Psoas muscle (tissue), 8 donors: Measurements from ENCODE around the gene MGST3. TPM values are rescaled to one million over a fixed set of nuclear protein-coding genes. Genes with fewer than 3 reads are reported as not detected.
"Not testable (repeated sequence)": the region's sequence is repeated elsewhere in the genome, so short reads cannot be mapped to it uniquely, and the experiment has no call there.

Experiments
- ATAC-seq, 4 donors: fragments of 200-7000 bp; cut with Tn5 transposase; one replicate each; pipeline ENCODE4 v1.9.1; 2020; ENCODE audit warnings: moderate library complexity in 3 of 4, mild to moderate bottlenecking in 2 of 4
- DNase-seq, 2 donors: peaks; one replicate each; pipeline ENCODE4 v3.0.0-alpha.2; 2020
- H3K27ac ChIP-seq: fragments of 200-600 bp; one replicate; pipeline ENCODE4 v1.8.0; 2022
- H3K27me3 ChIP-seq, 3 donors: fragments of 200-600 bp in 1 of 3; one replicate each; pipeline versions ENCODE4 v1.6.1 to v1.8.0; 2013 to 2022; ENCODE audit warnings: low read length in 2 of 3, mild to moderate bottlenecking in 2 of 3, moderate library complexity in 1 of 3; ENCODE audit not compliant: insufficient read depth in 3 of 3
- H3K36me3 ChIP-seq, 2 donors: fragments of 200-600 bp in 1 of 2; one replicate each; pipeline versions ENCODE4 v1.6.1 to v1.8.0; 2013 to 2022; ENCODE audit warnings: low read depth in 1 of 2, mild to moderate bottlenecking in 1 of 2, moderate library complexity in 1 of 2; ENCODE audit not compliant: insufficient read depth in 1 of 2
- H3K4me1 ChIP-seq: fragments of 200-600 bp; one replicate; pipeline ENCODE4 v1.8.0; 2022
- H3K4me3 ChIP-seq: fragments of 200-600 bp; one replicate; pipeline ENCODE4 v1.8.0; 2022; ENCODE audit warnings: mild to moderate bottlenecking
- H3K9me3 ChIP-seq: fragments of 200-600 bp; one replicate; pipeline ENCODE4 v1.8.0; 2022
- WGBS, 3 donors: extraction: QIAGEN DNeasy Blood & Tissue Kit; methylation state at CpG; one replicate each; pipeline versions ENCODE4 v1.1.6 to v1.1.7; 2013; 5-methylcytosine and 5-hydroxymethylcytosine counted together
- intact Hi-C, 2 donors: fragments of 100-400 bp; cut with DNase I; formaldehyde crosslinking; loops; one replicate each; pipeline versions ENCODE4 v1.11.0 to v1.14.2; 2022
- polyA plus RNA-seq, 3 donors: library from polyadenylated mRNA; stranded (reverse); fragments of 200-250 nt; gene quantifications; one replicate each; pipeline ENCODE4 v1.2.3, GENCODE V29; 2013
- total RNA-seq, 4 donors: library from RNA; stranded (reverse); fragmentation: NEBNext Ultra II Directional in 2 of 4; extraction: Animal tissue kit (Norgen Biotek cat#: 25700) in 2 of 4; gene quantifications; one replicate each; pipeline versions ENCODE4 v1.2.1 to v1.2.4, GENCODE V29; 2021 to 2023
- TF ChIP-seq, protein P1 (sequence below): fragments of 200-600 bp; IDR thresholded peaks from one replicate; pipeline ENCODE4 v1.8.0; 2022; ENCODE audit warnings: antibody characterized with exemption
- donor health status: healthy with polysubstance abuse.
- donor health status: DM: no; HTN: no; CAD: no; lungs with moderate emphysema.
- donor health status: Bipolar disorder and iron deficiency.
- donor health status: healthy.
- donor health status: DM: yes; HTN: yes; CAD: no.
- donor health status: DM: no; HTN: no; CAD: no.
- donor health status: DM: no; HTN: no; CAD: no.
- donor health status: DM: yes; HTN: yes; CAD: no.

Gene MGST3
- total and polyA plus RNA-seq, 7 donors = 177 to 329 (median 233) TPM

DNA sequence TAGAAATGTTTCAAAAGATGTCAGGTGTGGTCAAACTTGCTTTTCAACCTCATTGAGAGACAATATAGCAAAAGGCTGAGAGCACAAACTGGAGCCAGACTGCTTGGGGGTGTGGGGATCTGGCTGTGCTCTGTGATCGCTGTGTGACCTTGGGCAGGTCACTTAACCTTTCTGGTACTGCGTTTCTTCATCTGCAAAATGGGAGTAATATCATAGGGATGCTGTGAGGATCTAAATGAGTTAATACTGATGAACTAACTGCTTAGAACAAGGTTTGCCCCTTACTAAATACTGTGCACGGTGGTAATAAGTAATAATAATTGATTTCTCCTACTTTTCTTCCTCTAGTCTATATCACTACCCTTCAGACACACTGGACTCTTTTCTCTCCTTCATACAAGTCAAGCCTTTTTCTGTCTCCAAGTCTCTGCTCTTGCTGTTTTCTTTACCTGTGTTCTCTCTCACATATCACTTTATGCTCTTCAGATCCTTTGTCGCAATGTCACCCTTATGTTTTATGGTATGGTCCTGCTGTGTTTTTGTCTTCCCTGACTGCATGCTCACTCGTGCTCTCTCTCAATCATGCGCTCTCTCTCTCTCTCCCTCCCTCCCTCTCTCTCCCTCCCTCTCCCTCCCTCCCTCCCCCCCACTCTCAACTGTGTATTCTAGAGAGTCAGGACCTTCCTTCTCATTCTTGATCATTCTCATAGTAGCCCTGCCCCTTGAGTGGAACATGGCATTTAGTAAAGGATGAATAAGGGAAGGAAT is 3.3 kb downstream of the MGST3 start:
- TF ChIP-seq, protein P1, sequence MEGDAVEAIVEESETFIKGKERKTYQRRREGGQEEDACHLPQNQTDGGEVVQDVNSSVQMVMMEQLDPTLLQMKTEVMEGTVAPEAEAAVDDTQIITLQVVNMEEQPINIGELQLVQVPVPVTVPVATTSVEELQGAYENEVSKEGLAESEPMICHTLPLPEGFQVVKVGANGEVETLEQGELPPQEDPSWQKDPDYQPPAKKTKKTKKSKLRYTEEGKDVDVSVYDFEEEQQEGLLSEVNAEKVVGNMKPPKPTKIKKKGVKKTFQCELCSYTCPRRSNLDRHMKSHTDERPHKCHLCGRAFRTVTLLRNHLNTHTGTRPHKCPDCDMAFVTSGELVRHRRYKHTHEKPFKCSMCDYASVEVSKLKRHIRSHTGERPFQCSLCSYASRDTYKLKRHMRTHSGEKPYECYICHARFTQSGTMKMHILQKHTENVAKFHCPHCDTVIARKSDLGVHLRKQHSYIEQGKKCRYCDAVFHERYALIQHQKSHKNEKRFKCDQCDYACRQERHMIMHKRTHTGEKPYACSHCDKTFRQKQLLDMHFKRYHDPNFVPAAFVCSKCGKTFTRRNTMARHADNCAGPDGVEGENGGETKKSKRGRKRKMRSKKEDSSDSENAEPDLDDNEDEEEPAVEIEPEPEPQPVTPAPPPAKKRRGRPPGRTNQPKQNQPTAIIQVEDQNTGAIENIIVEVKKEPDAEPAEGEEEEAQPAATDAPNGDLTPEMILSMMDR = no peak
- H3K36me3 ChIP-seq = peaks cover 0 to 28% of the 10 kb centered on the region in 2 donors
- no peak for DNase-seq
- 67 to 83% (median 74%) methylated on average over 6 of the region's 6 CpGs for WGBS, 3 donors
- H3K27ac ChIP-seq = peak overlapping the region; percentile 99
- no peak for ATAC-seq
- peak overlapping the region; percentile 95 for H3K4me3 ChIP-seq
- no peaks in the 10 kb centered on the region for H3K27me3 ChIP-seq
- no peaks in the 10 kb centered on the region for H3K9me3 ChIP-seq
- intact Hi-C loops = loop anchor here in 1 of 2 donors (5.0 kb wide), 2 partner anchors 63 to 193 kb away; partner anchors contain the start of genes ALDH9A1 and UCK2
- peaks cover 72% of the 10 kb centered on the region for H3K4me1 ChIP-seq

DNA sequence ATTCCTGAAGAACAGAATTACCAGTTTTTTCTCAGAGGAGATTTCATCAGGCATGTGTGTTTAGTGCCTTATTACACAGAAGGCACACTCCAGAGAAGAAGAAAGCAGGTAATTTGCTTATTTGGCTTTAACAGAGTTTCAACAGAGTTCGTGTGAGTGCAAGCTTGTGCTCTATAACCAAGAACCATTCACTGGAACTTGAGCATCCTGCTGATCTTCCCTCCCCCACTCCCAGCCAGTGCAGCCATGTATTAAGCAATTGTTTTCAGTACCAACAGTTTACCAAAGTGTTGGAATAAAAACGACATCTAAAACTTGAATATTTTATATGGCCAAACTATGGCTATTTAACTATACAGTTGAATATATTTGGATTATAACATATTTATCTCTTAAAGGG is 4.3 kb downstream of the MGST3 start:
- 26 to 54% (median 39%) methylated on average over 2 of the region's 2 CpGs for WGBS, 3 donors
- no peak for ATAC-seq
- H3K36me3 ChIP-seq = peaks cover 0 to 38% of the 10 kb centered on the region in 2 donors
- intact Hi-C loops = no loop called here
- TF ChIP-seq, protein P1 = no peak
- H3K9me3 ChIP-seq = no peaks in the 10 kb centered on the region
- no peak overlapping the region for H3K4me3 ChIP-seq
- no peaks in the 10 kb centered on the region for H3K27me3 ChIP-seq
- peak overlapping the region; percentile 56 for H3K27ac ChIP-seq
- peaks cover 81% of the 10 kb centered on the region for H3K4me1 ChIP-seq
- no peak for DNase-seq

DNA sequence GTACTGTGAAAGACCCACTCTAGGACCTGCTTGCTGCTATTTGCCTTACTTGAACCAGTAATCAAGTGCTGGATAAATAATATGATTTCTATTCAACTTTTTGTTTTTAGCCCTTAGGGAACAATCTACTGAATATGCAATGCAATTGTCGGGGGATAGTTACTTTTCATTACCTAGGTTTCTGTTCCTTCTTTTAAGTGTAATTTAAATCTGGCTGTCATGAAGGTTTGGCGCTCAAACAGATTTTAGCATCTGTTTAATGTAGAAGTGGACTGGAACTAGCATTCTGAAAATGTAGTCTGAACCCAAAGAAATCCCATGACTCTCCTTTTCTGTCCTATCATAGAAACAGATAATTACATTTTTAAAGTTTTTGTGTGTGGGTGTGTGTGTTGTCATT is 4.8 kb downstream of the MGST3 start:
- Histone ChIP-seq H3K4me1 (peaks cover 84% of the 10 kb centered on the region), H3K27me3 (no peaks in the 10 kb centered on the region), H3K9me3 (no peaks in the 10 kb centered on the region), H3K36me3 (peaks cover 0 to 38% of the 10 kb centered on the region in 2 donors), H3K4me3 (no peak overlapping the region), H3K27ac (peak overlapping the region; percentile 56)
- TF ChIP-seq, protein P1 = no peak
- intact Hi-C loops = no loop called here
- DNase-seq = no peak
- no peak for ATAC-seq
- 48 to 74% (median 49%) methylated on average over 2 of the region's 2 CpGs for WGBS, 3 donors

DNA sequence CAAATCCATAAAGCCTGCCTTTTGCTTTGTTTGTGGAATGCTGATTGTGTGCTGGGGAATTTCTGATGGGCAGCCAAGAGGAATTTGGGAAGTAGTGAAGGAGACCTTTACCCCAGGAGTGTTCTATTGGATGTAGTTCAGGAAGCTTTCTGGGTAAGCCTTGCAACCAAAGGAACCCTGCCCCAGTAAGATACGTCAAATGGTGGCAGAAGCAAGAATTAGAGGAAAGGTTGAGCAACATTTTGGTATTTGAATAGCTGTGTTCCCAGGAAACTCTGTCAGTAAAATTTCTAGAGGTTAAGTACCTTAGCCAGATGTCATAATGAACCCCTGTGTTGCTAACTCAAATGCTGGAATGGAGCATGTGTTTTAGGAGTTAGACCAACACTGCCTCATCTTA is 6.4 kb downstream of the MGST3 start:
- no peaks in the 10 kb centered on the region for H3K27me3 ChIP-seq
- H3K9me3 ChIP-seq = no peaks in the 10 kb centered on the region
- peak overlapping the region; percentile 56 for H3K27ac ChIP-seq
- H3K36me3 ChIP-seq = peaks cover 0 to 38% of the 10 kb centered on the region in 2 donors
- no peak for DNase-seq
- no peak overlapping the region for H3K4me3 ChIP-seq
- intact Hi-C loops = no loop called here
- peak in 2 of 4 donors; percentile 29 for ATAC-seq
- 5 to 21% (median 6%) methylated on average over 1 of the region's 1 CpG for WGBS, 3 donors
- TF ChIP-seq, protein P1 = no peak
- peaks cover 94% of the 10 kb centered on the region for H3K4me1 ChIP-seq

DNA sequence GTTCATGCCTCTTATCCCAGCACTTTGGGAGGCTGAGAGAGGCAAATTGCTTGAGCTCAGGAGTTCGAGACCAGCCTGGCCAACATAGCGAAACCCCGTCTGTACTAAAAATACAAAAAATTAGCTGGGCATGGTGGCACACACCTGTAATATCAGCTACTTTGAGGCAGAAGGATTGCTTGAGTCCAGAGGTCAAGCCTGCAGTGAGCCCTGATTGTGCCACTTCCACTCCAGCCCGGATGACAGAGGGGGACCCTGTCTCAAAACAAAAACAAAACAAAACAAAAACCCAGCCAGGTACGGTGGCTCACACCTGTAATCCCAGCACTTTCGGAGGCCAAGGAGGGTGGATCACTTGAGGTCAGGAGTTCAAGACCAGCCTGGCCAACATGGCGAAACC is 7.2 kb downstream of the MGST3 start:
- H3K9me3 ChIP-seq, H3K27ac ChIP-seq, DNase-seq, H3K4me3 ChIP-seq, H3K27me3 ChIP-seq, ATAC-seq, intact Hi-C loops: not testable (repeated sequence)
- H3K4me1 ChIP-seq = peaks cover 92% of the 10 kb centered on the region
- H3K36me3 ChIP-seq = peaks cover 0 to 38% of the 10 kb centered on the region in 2 donors
- 86 to 91% (median 86%) methylated on average over 7 of the region's 7 CpGs for WGBS, 3 donors
